Measurements from ENCODE around the gene MGMT. TPM values are rescaled to one million over a fixed set of nuclear protein-coding genes. Genes with fewer than 3 reads are reported as not detected.

Gene MGMT
- polyA plus RNA-seq, 1 donor from 2014 or later = 0.94 TPM

- Histone ChIP-seq H2AFZ (ENCODE audit: low read depth, low read length) (no peak overlapping the region), H4K20me1 (ENCODE audit: insufficient read depth) (no peaks in the 10 kb centered on the region), H3K36me3 (ENCODE audit: insufficient read depth, low read length) (no peaks in the 10 kb centered on the region), H3K9me2 (ENCODE audit: insufficient read depth, low read length) (no peaks in the 10 kb centered on the region), H3K27ac (ENCODE audit: low read length) (no peak overlapping the region), H3K9ac (ENCODE audit: low read length) (no peak overlapping the region), H3K79me2 (replicated peaks; ENCODE audit: insufficient read depth, low read length) (no peaks in the 10 kb centered on the region), H3K4me3 (ENCODE audit: low read length) (no peak overlapping the region), H3K4me2 (ENCODE audit: low read length) (no peak overlapping the region), H3K9me3 (ENCODE audit: low read length) (peaks cover 5% of the 10 kb centered on the region), H3K27me3 (ENCODE audit: insufficient read depth, low read depth, low read length) (no peaks in the 10 kb centered on the region), H3F3A (ENCODE audit: insufficient read depth, low read length, poor library complexity, severe bottlenecking) (no peaks in the 10 kb centered on the region)
- TF ChIP-seq, protein P1, sequence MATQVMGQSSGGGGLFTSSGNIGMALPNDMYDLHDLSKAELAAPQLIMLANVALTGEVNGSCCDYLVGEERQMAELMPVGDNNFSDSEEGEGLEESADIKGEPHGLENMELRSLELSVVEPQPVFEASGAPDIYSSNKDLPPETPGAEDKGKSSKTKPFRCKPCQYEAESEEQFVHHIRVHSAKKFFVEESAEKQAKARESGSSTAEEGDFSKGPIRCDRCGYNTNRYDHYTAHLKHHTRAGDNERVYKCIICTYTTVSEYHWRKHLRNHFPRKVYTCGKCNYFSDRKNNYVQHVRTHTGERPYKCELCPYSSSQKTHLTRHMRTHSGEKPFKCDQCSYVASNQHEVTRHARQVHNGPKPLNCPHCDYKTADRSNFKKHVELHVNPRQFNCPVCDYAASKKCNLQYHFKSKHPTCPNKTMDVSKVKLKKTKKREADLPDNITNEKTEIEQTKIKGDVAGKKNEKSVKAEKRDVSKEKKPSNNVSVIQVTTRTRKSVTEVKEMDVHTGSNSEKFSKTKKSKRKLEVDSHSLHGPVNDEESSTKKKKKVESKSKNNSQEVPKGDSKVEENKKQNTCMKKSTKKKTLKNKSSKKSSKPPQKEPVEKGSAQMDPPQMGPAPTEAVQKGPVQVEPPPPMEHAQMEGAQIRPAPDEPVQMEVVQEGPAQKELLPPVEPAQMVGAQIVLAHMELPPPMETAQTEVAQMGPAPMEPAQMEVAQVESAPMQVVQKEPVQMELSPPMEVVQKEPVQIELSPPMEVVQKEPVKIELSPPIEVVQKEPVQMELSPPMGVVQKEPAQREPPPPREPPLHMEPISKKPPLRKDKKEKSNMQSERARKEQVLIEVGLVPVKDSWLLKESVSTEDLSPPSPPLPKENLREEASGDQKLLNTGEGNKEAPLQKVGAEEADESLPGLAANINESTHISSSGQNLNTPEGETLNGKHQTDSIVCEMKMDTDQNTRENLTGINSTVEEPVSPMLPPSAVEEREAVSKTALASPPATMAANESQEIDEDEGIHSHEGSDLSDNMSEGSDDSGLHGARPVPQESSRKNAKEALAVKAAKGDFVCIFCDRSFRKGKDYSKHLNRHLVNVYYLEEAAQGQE (IDR thresholded peaks at IDR 0.05; ENCODE audit: borderline replicate concordance) = no peak
- TF ChIP-seq EZH2 (IDR thresholded peaks at IDR 0.05; ENCODE audit: borderline replicate concordance, insufficient read depth, low read length, poor library complexity, severe bottlenecking) = no peak
- no peak for TF ChIP-seq MXI1 (conservative IDR thresholded peaks at IDR 0.05; ENCODE audit: poor library complexity, severe bottlenecking)
- no peak for TF ChIP-seq TAF1 (IDR thresholded peaks at IDR 0.05; ENCODE audit: low read depth)
Observed at GRCh38 chr10:129631006-129631405, 164.0 kb downstream of the MGMT start.

DNA sequence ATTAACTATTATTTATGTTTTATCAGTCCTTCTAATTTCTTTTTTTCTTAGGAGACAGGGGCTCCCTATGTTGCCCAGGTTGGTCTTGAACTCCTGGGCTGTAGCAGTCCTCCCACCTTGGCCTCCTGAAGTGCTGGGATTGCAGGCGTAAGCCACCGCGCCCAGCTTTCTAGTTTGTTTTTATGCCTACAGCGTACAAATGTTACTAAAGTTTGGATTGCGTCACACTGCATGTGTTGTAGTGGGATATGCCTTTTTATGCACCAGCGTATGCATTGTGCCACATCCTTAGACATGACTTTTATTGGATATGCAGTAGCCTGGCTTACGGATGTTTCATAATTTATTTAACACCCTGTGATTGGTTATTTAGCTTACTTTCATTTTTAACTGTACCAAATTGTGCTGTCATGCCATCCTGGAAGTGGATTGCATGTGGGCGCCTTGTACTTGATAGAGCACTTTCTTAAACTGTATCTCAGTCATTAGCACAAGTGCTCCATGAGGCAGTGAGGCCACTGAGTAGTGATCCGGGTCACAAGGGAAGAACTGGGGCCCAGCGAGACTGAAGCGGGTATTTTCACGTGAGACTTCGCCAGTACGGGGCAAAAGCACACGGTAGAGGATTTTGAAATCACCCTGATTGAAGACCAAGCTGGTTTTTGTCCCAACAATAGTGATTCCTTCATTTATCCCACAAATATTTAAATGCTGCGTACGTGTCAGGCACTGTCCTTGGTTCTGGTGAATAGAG is 165.0 kb downstream of the MGMT start:
- no peaks in the 10 kb centered on the region for H3K79me2 ChIP-seq (replicated peaks; ENCODE audit: insufficient read depth, low read length)
- no peak overlapping the region for H3K4me3 ChIP-seq (ENCODE audit: low read length)
- no peak overlapping the region for H3K4me2 ChIP-seq (ENCODE audit: low read length)
- H3K9me2 ChIP-seq (ENCODE audit: insufficient read depth, low read length) = no peaks in the 10 kb centered on the region
- peaks cover 5% of the 10 kb centered on the region for H3K9me3 ChIP-seq (ENCODE audit: low read length)
- no peaks in the 10 kb centered on the region for H3K27me3 ChIP-seq (ENCODE audit: insufficient read depth, low read depth, low read length)
- no peak overlapping the region for H3K27ac ChIP-seq (ENCODE audit: low read length)
- no peaks in the 10 kb centered on the region for H3F3A ChIP-seq (ENCODE audit: insufficient read depth, low read length, poor library complexity, severe bottlenecking)
- H3K36me3 ChIP-seq (ENCODE audit: insufficient read depth, low read length) = no peaks in the 10 kb centered on the region
- TF ChIP-seq EZH2 (IDR thresholded peaks at IDR 0.05; ENCODE audit: borderline replicate concordance, insufficient read depth, low read length, poor library complexity, severe bottlenecking) (no peak), RAD21 (conservative IDR thresholded peaks at IDR 0.05) (no peak), TAF1 (IDR thresholded peaks at IDR 0.05; ENCODE audit: low read depth) (no peak)
- TF ChIP-seq, protein P2, sequence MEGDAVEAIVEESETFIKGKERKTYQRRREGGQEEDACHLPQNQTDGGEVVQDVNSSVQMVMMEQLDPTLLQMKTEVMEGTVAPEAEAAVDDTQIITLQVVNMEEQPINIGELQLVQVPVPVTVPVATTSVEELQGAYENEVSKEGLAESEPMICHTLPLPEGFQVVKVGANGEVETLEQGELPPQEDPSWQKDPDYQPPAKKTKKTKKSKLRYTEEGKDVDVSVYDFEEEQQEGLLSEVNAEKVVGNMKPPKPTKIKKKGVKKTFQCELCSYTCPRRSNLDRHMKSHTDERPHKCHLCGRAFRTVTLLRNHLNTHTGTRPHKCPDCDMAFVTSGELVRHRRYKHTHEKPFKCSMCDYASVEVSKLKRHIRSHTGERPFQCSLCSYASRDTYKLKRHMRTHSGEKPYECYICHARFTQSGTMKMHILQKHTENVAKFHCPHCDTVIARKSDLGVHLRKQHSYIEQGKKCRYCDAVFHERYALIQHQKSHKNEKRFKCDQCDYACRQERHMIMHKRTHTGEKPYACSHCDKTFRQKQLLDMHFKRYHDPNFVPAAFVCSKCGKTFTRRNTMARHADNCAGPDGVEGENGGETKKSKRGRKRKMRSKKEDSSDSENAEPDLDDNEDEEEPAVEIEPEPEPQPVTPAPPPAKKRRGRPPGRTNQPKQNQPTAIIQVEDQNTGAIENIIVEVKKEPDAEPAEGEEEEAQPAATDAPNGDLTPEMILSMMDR (IDR thresholded peaks at IDR 0.05; ENCODE audit: poor library complexity, severe bottlenecking) = no peak
- H2AFZ ChIP-seq (ENCODE audit: low read depth, low read length) = no peak overlapping the region
- H4K20me1 ChIP-seq (ENCODE audit: insufficient read depth) = no peaks in the 10 kb centered on the region
- no peak overlapping the region for H3K9ac ChIP-seq (ENCODE audit: low read length)

DNA sequence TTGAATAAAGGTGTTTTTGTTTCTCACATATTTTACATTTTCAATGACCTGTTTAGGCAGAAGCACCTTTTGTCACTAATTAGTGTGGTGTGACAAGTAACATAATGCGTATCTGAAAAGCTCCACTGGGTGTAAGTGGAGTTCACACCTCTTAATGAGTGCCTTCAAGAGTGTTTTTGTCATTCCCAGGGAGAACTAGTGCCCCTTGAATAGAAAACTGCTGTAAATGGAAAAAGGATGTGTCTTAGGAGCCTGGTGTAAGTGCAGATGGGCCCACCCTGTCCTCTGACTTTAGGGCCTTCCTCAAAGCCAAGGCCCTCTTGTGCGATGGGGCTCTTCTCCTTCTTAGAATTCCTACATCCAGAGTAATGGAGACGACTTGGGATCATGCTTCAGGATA is 170.0 kb downstream of the MGMT start:
- Histone ChIP-seq H4K20me1 (ENCODE audit: insufficient read depth) (no peaks in the 10 kb centered on the region), H3K9me2 (ENCODE audit: insufficient read depth, low read length) (no peaks in the 10 kb centered on the region), H3K36me3 (ENCODE audit: insufficient read depth, low read length) (no peaks in the 10 kb centered on the region), H3K27ac (ENCODE audit: low read length) (no peak overlapping the region), H3K9me3 (ENCODE audit: low read length) (peaks cover 5% of the 10 kb centered on the region), H3K27me3 (ENCODE audit: insufficient read depth, low read depth, low read length) (no peaks in the 10 kb centered on the region), H3K79me2 (replicated peaks; ENCODE audit: insufficient read depth, low read length) (no peaks in the 10 kb centered on the region), H3K4me3 (ENCODE audit: low read length) (no peak overlapping the region), H3K4me2 (ENCODE audit: low read length) (no peak overlapping the region), H3K9ac (ENCODE audit: low read length) (no peak overlapping the region), H2AFZ (ENCODE audit: low read depth, low read length) (no peak overlapping the region), H3F3A (ENCODE audit: insufficient read depth, low read length, poor library complexity, severe bottlenecking) (no peaks in the 10 kb centered on the region)
- TF ChIP-seq POLR2AphosphoS5 (IDR thresholded peaks at IDR 0.05) (no peak), EZH2 (IDR thresholded peaks at IDR 0.05; ENCODE audit: borderline replicate concordance, insufficient read depth, low read length, poor library complexity, severe bottlenecking) (no peak), EP300 (conservative IDR thresholded peaks at IDR 0.05; ENCODE audit: poor library complexity, severe bottlenecking) (no peak), MXI1 (conservative IDR thresholded peaks at IDR 0.05; ENCODE audit: poor library complexity, severe bottlenecking) (no peak), SMC3 (conservative IDR thresholded peaks at IDR 0.05; ENCODE audit: poor library complexity) (no peak), TAF1 (IDR thresholded peaks at IDR 0.05; ENCODE audit: low read depth) (no peak), RAD21 (conservative IDR thresholded peaks at IDR 0.05) (no peak)
- TF ChIP-seq, protein P1 (IDR thresholded peaks at IDR 0.05; ENCODE audit: borderline replicate concordance) = no peak
- TF ChIP-seq, protein P2 (IDR thresholded peaks at IDR 0.05; ENCODE audit: poor library complexity, severe bottlenecking) = no peak

Measured in neural cell (in vitro differentiated cells).